C1 segment of cervical spinal cord (tissue), 14 donors: Measurements from ENCODE around the gene PPP1R15B.

Source experiments
- DNase-seq, 14 donors: peaks; one replicate each; lab custom pipeline; 2025; lab: John Stamatoyannopoulos, UW

PPP1R15B gene

GRCh38 chr1:204367956-204368355, 43.7 kb downstream of the PPP1R15B start:
- no peak for DNase-seq

- no peak for DNase-seq
Observed at GRCh38 chr1:204367193-204367858, 44.3 kb downstream of the PPP1R15B start.

- no peak for DNase-seq
Observed at GRCh38 chr1:204366759-204367158, 44.9 kb downstream of the PPP1R15B start.

GRCh38 chr1:204363335-204364114, 48.1 kb downstream of the PPP1R15B start:
- peak in 12 of 14 donors; percentile 35 to 76 (median 56) for DNase-seq

GRCh38 chr1:204362984-204363334, 48.7 kb downstream of the PPP1R15B start:
- peak in 1 of 14 donors; percentile 50 for DNase-seq

- DNase-seq, result peak in 1 of 14 donors; percentile 57
Observed at GRCh38 chr1:204361781-204362180, 49.8 kb downstream of the PPP1R15B start.

GRCh38 chr1:204361341-204361771, 50.3 kb downstream of the PPP1R15B start:
- peak in 1 of 14 donors; percentile 57 for DNase-seq

GRCh38 chr1:204360314-204360713, 51.3 kb downstream of the PPP1R15B start:
- DNase-seq, result no peak

- peak in 12 of 14 donors; percentile 36 to 91 (median 62) for DNase-seq
Observed at GRCh38 chr1:204359474-204360255, 52.0 kb downstream of the PPP1R15B start, which contains the start of gene PLEKHA6. Gene PLEKHA6, minus strand, starts transcription at chr1:204359929. Its CDS starts 86,202 bp downstream, at chr1:204273727.

- no peak for DNase-seq
Observed at GRCh38 chr1:204359131-204359473, 52.5 kb downstream of the PPP1R15B start.

GRCh38 chr1:204358605-204359004, 53.0 kb downstream of the PPP1R15B start:
- DNase-seq, result peak in 1 of 14 donors; percentile 50

GRCh38 chr1:204357551-204358490, 53.8 kb downstream of the PPP1R15B start:
- peak in 6 of 14 donors; percentile 24 to 63 (median 43) for DNase-seq

GRCh38 chr1:204356997-204357396, 54.6 kb downstream of the PPP1R15B start:
- DNase-seq, result no peak

GRCh38 chr1:204355913-204356312, 55.7 kb downstream of the PPP1R15B start:
- DNase-seq, result no peak

GRCh38 chr1:204354579-204354978, 57.0 kb downstream of the PPP1R15B start:
- no peak for DNase-seq
